GM12878 (cell line): ENCODE results near the gene TRIM71. TPM values are rescaled to one million over a fixed set of nuclear protein-coding genes. Genes with fewer than 3 reads are reported as not detected.

Source experiments
- ATAC-seq: fragments of 200-7000 bp; cut with Tn5 transposase; 3 replicates; pipeline ENCODE4 v1.9.1; 2020; ENCODE audit warnings: mild to moderate bottlenecking, moderate library complexity
- BruUV-seq: library from RNA; stranded (reverse); fragments of 400-500 nt; replicated peaks from 2 replicates; lab custom pipeline; 2021; lab: Mats Ljungman, UMichigan
- CTCF ChIA-PET: fragments of 300-600 bp; sonication (Branson Sonifier 250); formaldehyde crosslinking; extraction: SDS; loops from one replicate; lab custom pipeline; 2021; ENCODE audit warnings: inconsistent platforms; lab: Yijun Ruan, JAX
- POLR2A ChIA-PET: fragments of 350-600 bp; formaldehyde crosslinking; extraction: SDS; loops from one replicate; lab custom pipeline; 2021; ENCODE audit warnings: inconsistent platforms; lab: Charles Lee
- RAD21 ChIA-PET: fragments of 300-600 bp; sonication (Branson Sonifier 250); formaldehyde crosslinking; loops from one replicate; lab custom pipeline; 2023; ENCODE audit warnings: antibody characterized with exemption; ENCODE audit not compliant: unreplicated experiment; lab: Charles Lee
- SMC1A ChIA-PET: fragments of 300-600 bp; sonication (Branson Sonifier 250); formaldehyde crosslinking; loops from one replicate; lab custom pipeline; 2023; ENCODE audit not compliant: unreplicated experiment, uncharacterized antibody; lab: Charles Lee
- DNase-seq: peaks from one replicate; pipeline ENCODE4 v3.0.0-alpha.2; 2011; ENCODE audit warnings: low read depth, low spot score
- FAIRE-seq: peaks from 3 replicates; lab custom pipeline; 2011; peaks lifted over from hg19 to GRCh38; lab: Jason Lieb, UNC
- H2AFZ ChIP-seq: 2 replicates; pipeline ENCODE4 v1.6.0; 2011; ENCODE audit warnings: low read depth, low read length, control low read depth; ENCODE audit not compliant: control insufficient read depth
- H3K27ac ChIP-seq: 2 replicates; pipeline ENCODE4 v1.5.1; 2011; ENCODE audit warnings: control low read depth; ENCODE audit not compliant: control insufficient read depth, insufficient read depth
- H3K27me3 ChIP-seq, 2 experiments: replicated peaks in 1 of 2; 2 replicates each; pipeline versions ENCODE4 v1.6.0 to v1.6.1; 2011; ENCODE audit warnings: low read length in 1 of 2; ENCODE audit not compliant: control insufficient read depth in 2 of 2, insufficient read depth in 2 of 2
- H3K36me3 ChIP-seq, 2 experiments: 2 replicates each; pipeline ENCODE4 v1.5.1; 2011; ENCODE audit warnings: low read length in 1 of 2; ENCODE audit not compliant: control insufficient read depth in 2 of 2, insufficient read depth in 2 of 2
- H3K4me1 ChIP-seq: 2 replicates; pipeline ENCODE4 v1.6.1; 2011; ENCODE audit warnings: mild to moderate bottlenecking, low read length, moderate library complexity, mixed read lengths; ENCODE audit not compliant: control insufficient read depth, insufficient read depth
- H3K4me2 ChIP-seq: 2 replicates; pipeline ENCODE4 v1.6.0; 2011; ENCODE audit warnings: control low read depth; ENCODE audit not compliant: control insufficient read depth, insufficient read depth
- H3K4me3 ChIP-seq: fragments of 200-600 bp; sonication (generic); 2 replicates; pipeline ENCODE4 v1.5.1; 2016
- H3K79me2 ChIP-seq: 2 replicates; pipeline ENCODE4 v1.6.0; 2011; ENCODE audit warnings: low read length; ENCODE audit not compliant: control insufficient read depth, insufficient read depth
- H3K9ac ChIP-seq: 2 replicates; pipeline ENCODE4 v1.8.0; 2011; ENCODE audit warnings: low read length, control low read depth, mixed read lengths; ENCODE audit not compliant: control insufficient read depth, insufficient read depth
- H3K9me3 ChIP-seq: replicated peaks from 3 replicates; pipeline ENCODE4 v1.5.1; 2011; ENCODE audit warnings: mild to moderate bottlenecking, low read length; ENCODE audit not compliant: control insufficient read depth, insufficient read depth
- H4K20me1 ChIP-seq: 2 replicates; pipeline ENCODE4 v1.6.0; 2011; ENCODE audit not compliant: control insufficient read depth, insufficient read depth
- BCL11A ChIP-seq: IDR thresholded peaks from 2 replicates; pipeline ENCODE4 v1.6.1; 2011; ENCODE audit warnings: low read depth, low read length
- FOS ChIP-seq: IDR thresholded peaks from 3 replicates; pipeline ENCODE4 v1.6.1; 2011; ENCODE audit warnings: borderline replicate concordance; ENCODE audit not compliant: insufficient read length; ENCODE audit errors: extremely low read depth
- GABPA ChIP-seq: IDR thresholded peaks from 2 replicates; pipeline ENCODE4 v1.6.1; 2014; ENCODE audit warnings: antibody characterized with exemption, low read depth, mild to moderate bottlenecking, inconsistent platforms
- HDAC2 ChIP-seq: fragments of 200-600 bp; sonication (generic); IDR thresholded peaks from 2 replicates; pipeline ENCODE4 v1.6.1; 2017
- MTA3 ChIP-seq: IDR thresholded peaks from 2 replicates; pipeline ENCODE4 v1.6.1; 2012; ENCODE audit warnings: low read length, inconsistent platforms, borderline replicate concordance
- NFIC ChIP-seq: IDR thresholded peaks from 2 replicates; pipeline ENCODE4 v1.6.1; 2012; ENCODE audit warnings: low read depth, mild to moderate bottlenecking, inconsistent platforms, low read length, moderate library complexity
- NKRF ChIP-seq: fragments of 450-650 bp; conservative IDR thresholded peaks from 2 replicates; pipeline ENCODE4 v1.6.1; 2017; ENCODE audit warnings: mild to moderate bottlenecking, moderate library complexity
- PRDM15 ChIP-seq: fragments of 450-650 bp; formaldehyde crosslinking; IDR thresholded peaks from 2 replicates; pipeline ENCODE4 v1.4.0; 2020; ENCODE audit warnings: mild to moderate bottlenecking, moderate library complexity
- SIN3A ChIP-seq: IDR thresholded peaks from 2 replicates; pipeline ENCODE4 v1.6.1; 2012; ENCODE audit warnings: low read depth, low read length, improper control_type of control experiment
- SMC3 ChIP-seq: IDR thresholded peaks from 2 replicates; pipeline ENCODE4 v1.6.1; 2011; ENCODE audit warnings: low read length, improper control_type of control experiment, borderline replicate concordance
- SP1 ChIP-seq: IDR thresholded peaks from one replicate; pipeline ENCODE4 v1.6.1; 2011; ENCODE audit warnings: low read depth, low read length
- SRF ChIP-seq, 2 experiments: IDR thresholded peaks; 2 replicates each; pipeline ENCODE4 v1.6.1; 2011; ENCODE audit warnings: low read depth in 2 of 2, low read length in 2 of 2, mild to moderate bottlenecking in 1 of 2, moderate library complexity in 1 of 2
- ZBTB11 ChIP-seq: fragments of 450-650 bp; formaldehyde crosslinking; IDR thresholded peaks from 2 replicates; pipeline ENCODE4 v1.5.0; 2022; ENCODE audit warnings: mild to moderate bottlenecking, missing genetic modification characterization
- ZNF24 ChIP-seq: fragments of 450-650 bp; IDR thresholded peaks from 2 replicates; pipeline ENCODE4 v1.6.1; 2017; ENCODE audit warnings: antibody characterized with exemption, mild to moderate bottlenecking
- WGBS: methylation state at CpG from one replicate; pipeline ENCODE4 v1.1.6; 2016; ENCODE audit warnings: low lambda C conversion rate; ENCODE audit not compliant: insufficient replicate concordance, insufficient coverage; ENCODE audit errors: missing lambda C conversion rate; 5-methylcytosine and 5-hydroxymethylcytosine counted together
- in situ Hi-C: fragments of 300-500 bp; cut with MboI; formaldehyde crosslinking; loops from 9 replicates; pipeline ENCODE4 v1.14.3; 2018; ENCODE audit warnings: mixed read lengths
- intact Hi-C: fragments of 100-400 bp; cut with micrococcal nuclease; formaldehyde crosslinking; loops from one replicate; pipeline ENCODE4 v1.14.2; 2022; ENCODE audit not compliant: unreplicated experiment
- polyA plus RNA-seq, 11 experiments: library from polyadenylated mRNA; depleted of rRNA in 4 of 11; unstranded in 6 of 11; stranded (reverse) in 5 of 11; fragments of >200 nt; fragmentation: Nextera tagmentation in 4 of 11; fragmentation: Illumina TruSeq in 1 of 11; extraction: Ambion mirVana in 4 of 11; extraction: Trizol in 1 of 11; gene quantifications; 1 replicate in 1 of 11; 2 replicates in 10 of 11; pipeline versions ENCODE4 v1.2.1 to v1.2.3, GENCODE V29; 2011 to 2016; ENCODE audit warnings: inconsistent platforms in 2 of 11, missing spikeins in 2 of 11, low read depth in 1 of 11
- total RNA-seq, 4 experiments: library from RNA; depleted of rRNA in 3 of 4; stranded (reverse); fragments of >200 nt in 3 of 4; fragmentation: Illumina TruSeq in 1 of 4; extraction: Trizol in 1 of 4; gene quantifications; 2 replicates each; pipeline versions ENCODE4 v1.2.1 to v1.2.3, GENCODE V29; 2013 to 2021

Gene TRIM71
- total and polyA plus RNA-seq, 10 of the 15 experiments (the other 5 are each of a cell fraction or from before 2014, with no cell fraction given) = 0.02 to 1.8 (median 0.16) TPM

GRCh38 chr3:32890420-32891276, 72.9 kb downstream of the TRIM71 start (continued):
- TF ChIP-seq MTA3 (no peak), FOS (no peak), GABPA (no peak), HDAC2 (no peak), BCL11A (no peak), SP1 (no peak), PRDM15 (no peak)
- TF ChIP-seq, all 136 proteins: peak for 0

- Histone ChIP-seq H4K20me1 (no peaks in the 10 kb centered on the region), H3K4me2 (no peak overlapping the region), H3K4me1 (peaks cover 13% of the 10 kb centered on the region; the same call in 1 of the 2 replicates), H3K79me2 (no peaks in the 10 kb centered on the region), H2AFZ (no peak overlapping the region), H3K4me3 (no peak overlapping the region), H3K9ac (no peak overlapping the region), H3K27me3 (no peaks in the 10 kb centered on the region), H3K27ac (no peak overlapping the region), H3K36me3 (no peaks in the 10 kb centered on the region), H3K9me3 (no peaks in the 10 kb centered on the region)
- ChIA-PET CTCF (no interaction called here), SMC1A (no interaction called here), RAD21 (no interaction called here), POLR2A (no interaction called here)
- in situ Hi-C loops = no loop called here
- no peak for FAIRE-seq
- no TSS peak for BruUV-seq
- intact Hi-C loops = no loop called here
- ATAC-seq = no peak
- DNase-seq = no peak
- WGBS = 83% methylated on average over 19 of the region's 19 CpGs
- TF ChIP-seq SIN3A = no peak
- no peak for TF ChIP-seq ZNF24
- no peak for TF ChIP-seq NFIC
- no peak for TF ChIP-seq ZBTB11 (CRISPR knock-in tag)
- no peak for TF ChIP-seq NKRF
- no peak for TF ChIP-seq SMC3
- TF ChIP-seq BCL11A = no peak
- TF ChIP-seq SRF (IDR thresholded peaks at IDR 0.05; ENCODE audit: low read depth in 2 of 2, low read length in 2 of 2) = no peak
Measured at GRCh38 chr3:32891365-32891764, 73.6 kb downstream of the TRIM71 start.
